Left ventricle myocardium superior (tissue), 1 donor: ENCODE results near the gene DNAJB14. TPM values are rescaled to one million over a fixed set of nuclear protein-coding genes. Genes with fewer than 3 reads are reported as not detected.

ENCODE experiments used
- total RNA-seq: library from RNA; stranded (reverse); fragmentation: NEBNext Ultra II Directional; extraction: Animal tissue kit (Norgen Biotek cat#: 25700); gene quantifications from one replicate; pipeline ENCODE4 v1.2.1, GENCODE V29; 2021
- donor health status: DM: no; HTN: yes; CAD: no; lungs with severe emphysema.

DNAJB14 gene
- total RNA-seq, 1 donor from 2014 or later, result 18.2 TPM

Other genes with a start within 250 kb of the DNAJB14 start
- gene DAPP1, start 129.8 kb downstream of the DNAJB14 start, total RNA-seq, result 0.42 TPM
- 38.9 TPM for gene LAMTOR3, start 52.2 kb downstream of the DNAJB14 start, total RNA-seq
- 83.0 TPM for gene H2AZ1, start 3.7 kb upstream of the DNAJB14 start, total RNA-seq
- gene DDIT4L, start 243.8 kb upstream of the DNAJB14 start, total RNA-seq, result 0.37 TPM